Mesenteric fat pad (tissue), 1 donor: Measurements from ENCODE around the gene ZC3H12C. TPM values are rescaled to one million over a fixed set of nuclear protein-coding genes. Genes with fewer than 3 reads are reported as not detected.
"Not testable (repeated sequence)": the region's sequence is repeated elsewhere in the genome, so short reads cannot be mapped to it uniquely, and the experiment has no call there.

Source experiments
- DNase-seq: peaks from one replicate; pipeline ENCODE4 v3.0.0-alpha.2; 2020; ENCODE audit warnings: low spot score
- long read RNA-seq: library from polyadenylated mRNA; unstranded; transcript quantifications from one replicate; pipeline ENCODE4 v2.0.0, GENCODE V29; 2020
- total RNA-seq: library from RNA; stranded (reverse); fragmentation: NEBNext Ultra II Directional; extraction: Animal tissue kit (Norgen Biotek cat#: 25700); gene quantifications from one replicate; pipeline ENCODE4 v1.2.1, GENCODE V29; 2021
- donor health status: DM: yes; HTN: yes; CAD: no.

Gene ZC3H12C
- total RNA-seq, result 14.9 TPM
- long read RNA-seq, partial matches to known transcripts, result 0 of 2 reads
- long read RNA-seq, other reads (novel, unspliced or antisense), result 2 of 2 reads

GRCh38 chr11:110092515-110093406 lies at the start of gene ZC3H12C:
ZC3H12C (plus strand) TSS chr11:110093392; CDS start chr11:110093412, 20 bp downstream.
- peak; percentile 91 for DNase-seq

DNA sequence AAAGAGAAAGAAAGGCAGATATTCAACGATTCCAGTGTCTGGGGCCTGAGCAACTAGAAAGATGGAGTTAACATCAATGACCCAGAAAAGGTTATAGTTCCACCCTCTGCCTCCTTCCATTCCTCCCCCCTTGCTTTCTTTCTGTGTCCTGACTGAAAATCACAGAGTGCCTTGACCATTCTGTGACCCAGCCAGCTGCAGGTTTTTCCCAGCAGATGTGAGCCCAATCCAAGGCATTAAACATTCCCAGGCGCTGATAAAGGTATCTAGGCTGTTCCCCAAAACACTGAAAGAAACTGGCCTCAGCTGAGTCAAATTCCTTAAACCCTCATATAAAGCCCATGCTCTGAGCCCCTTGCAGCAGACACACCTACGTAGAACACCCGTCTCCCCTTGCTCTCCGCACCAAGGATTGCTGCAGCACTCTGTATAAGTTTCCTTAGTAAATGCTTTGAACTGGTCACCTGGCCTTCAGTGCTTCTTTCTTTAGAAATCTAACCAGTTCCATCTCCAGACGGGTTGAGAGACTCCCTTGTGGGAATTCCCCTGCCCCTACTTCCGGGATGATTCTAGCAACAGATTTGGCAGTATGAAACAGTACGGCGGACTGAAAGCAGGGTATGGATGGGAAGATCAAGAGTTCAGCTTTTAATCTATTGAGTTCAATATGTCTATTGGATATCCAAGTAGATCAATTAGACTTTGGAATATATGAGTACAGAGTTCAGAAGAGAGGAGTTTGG lies 48.8 kb upstream of the ZC3H12C start:
- DNase-seq, result no peak

- DNase-seq, result no peak
Observed at GRCh38 chr11:110046775-110047380, 46.3 kb upstream of the ZC3H12C start.

GRCh38 chr11:110049501-110050200 lies 43.5 kb upstream of the ZC3H12C start:
- no peak for DNase-seq

DNA sequence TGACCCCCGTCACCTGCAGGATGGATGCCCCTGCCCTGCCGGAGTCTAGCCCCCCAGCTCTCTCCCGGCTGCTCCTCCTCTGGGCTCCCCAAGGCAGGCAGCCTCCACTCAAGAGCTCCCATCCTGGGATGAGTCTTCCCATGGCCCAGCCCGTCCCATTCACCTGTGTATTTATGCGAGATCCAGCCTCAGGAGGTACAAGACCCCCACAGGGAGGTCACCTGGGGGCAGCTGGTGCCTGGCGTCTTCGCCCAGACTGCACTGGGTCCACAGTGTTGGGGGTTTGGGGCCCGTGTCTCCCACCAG lies 43.0 kb upstream of the ZC3H12C start:
- no peak for DNase-seq

DNA sequence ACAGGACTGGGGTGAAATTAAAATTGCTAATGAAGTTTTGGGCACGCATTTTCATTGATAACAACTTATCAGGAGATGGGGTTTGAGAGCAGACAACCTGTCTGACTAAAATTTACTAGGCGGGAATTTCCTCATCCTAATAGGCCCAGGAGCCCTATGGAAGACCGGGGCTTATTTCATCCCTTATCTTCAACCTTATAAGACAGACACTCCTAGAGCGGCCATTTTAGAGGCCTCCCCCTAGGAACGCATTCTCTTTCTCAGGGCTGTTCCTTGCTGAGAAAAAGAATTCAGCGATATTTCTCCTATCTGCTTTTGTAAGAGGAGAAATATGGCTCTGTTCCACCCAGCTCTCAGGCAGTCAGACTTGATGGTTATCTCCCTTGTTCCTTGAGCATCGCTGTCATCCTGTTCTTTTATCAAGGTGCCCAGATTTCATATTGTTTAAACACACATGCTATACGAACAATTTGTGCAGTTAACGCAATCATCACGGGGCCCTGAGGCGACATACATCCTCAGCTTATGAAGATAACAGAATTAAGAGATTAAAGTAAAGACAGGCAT lies 39.3 kb upstream of the ZC3H12C start:
- no peak for DNase-seq

DNA sequence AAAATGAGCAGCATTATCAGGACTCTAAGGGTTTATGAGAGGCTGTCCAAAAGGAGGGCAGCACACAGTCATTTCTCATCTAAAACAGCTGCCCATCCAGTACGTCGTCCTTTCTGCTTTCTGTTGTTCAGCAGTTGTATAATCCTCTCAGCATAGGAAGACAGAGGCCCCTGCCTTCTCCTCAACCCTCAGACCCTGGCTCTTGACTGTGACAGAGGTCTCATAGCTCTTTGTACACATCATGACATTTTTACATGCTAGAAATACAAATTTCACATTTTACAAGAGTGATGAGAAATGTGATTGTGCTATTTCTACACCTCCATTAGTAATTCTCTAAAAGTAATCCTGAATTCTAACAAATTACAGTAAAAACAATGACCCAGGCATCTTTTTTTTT lies 36.2 kb upstream of the ZC3H12C start:
- DNase-seq, result no peak

GRCh38 chr11:110059706-110060463 lies 33.3 kb upstream of the ZC3H12C start:
- no peak for DNase-seq

DNA sequence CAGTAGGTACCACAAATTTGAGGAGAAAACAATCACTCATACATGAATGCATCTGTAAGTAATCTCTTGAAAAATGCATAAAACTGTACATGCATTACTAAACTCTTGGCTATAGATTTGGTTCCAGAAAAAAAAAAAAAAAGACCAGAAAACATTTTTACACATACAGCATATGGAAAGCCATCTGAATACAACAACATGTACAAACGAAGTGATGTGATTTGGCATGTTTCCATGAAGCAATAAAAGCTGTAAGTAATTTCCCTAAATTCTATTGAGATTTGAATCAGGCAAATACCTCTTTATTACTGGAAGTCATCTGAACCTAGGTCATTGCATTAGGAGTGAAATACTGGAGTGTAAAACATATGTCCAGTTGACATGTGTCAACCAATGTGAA lies 31.9 kb upstream of the ZC3H12C start:
- DNase-seq, result no peak

GRCh38 chr11:110062247-110062646 lies 30.9 kb upstream of the ZC3H12C start:
- DNase-seq, result no peak

GRCh38 chr11:110065189-110065588 lies 28.0 kb upstream of the ZC3H12C start:
- DNase-seq, result no peak

DNA sequence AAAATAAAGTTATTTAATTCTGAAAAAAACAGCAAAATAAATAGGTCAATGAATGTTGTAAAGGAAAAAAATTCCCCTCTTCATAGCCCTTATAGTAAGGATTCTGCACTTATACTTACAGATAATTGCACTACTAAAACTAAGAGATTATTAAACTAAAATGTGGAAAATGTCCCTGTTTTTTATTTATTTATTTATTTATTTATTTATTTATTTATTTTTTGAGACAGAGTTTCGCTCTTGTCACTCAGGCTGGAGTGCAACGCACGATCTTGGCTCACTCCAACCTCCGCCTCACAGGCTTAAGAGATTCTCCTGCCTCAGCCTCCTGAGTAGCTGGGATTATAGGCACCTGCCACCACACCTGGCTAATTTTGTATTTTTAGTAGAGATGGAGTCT lies 25.2 kb upstream of the ZC3H12C start:
- not testable (repeated sequence) for DNase-seq

GRCh38 chr11:110069158-110069737 lies 23.9 kb upstream of the ZC3H12C start:
- DNase-seq, result no peak

GRCh38 chr11:110070176-110070575 lies 23.0 kb upstream of the ZC3H12C start:
- DNase-seq, result no peak

- no peak for DNase-seq
Observed at GRCh38 chr11:110071197-110071596, 22.0 kb upstream of the ZC3H12C start.

- DNase-seq, result no peak
Observed at GRCh38 chr11:110072930-110073329, 20.3 kb upstream of the ZC3H12C start.

- DNase-seq, result no peak
Observed at GRCh38 chr11:110074499-110074898, 18.7 kb upstream of the ZC3H12C start.

DNA sequence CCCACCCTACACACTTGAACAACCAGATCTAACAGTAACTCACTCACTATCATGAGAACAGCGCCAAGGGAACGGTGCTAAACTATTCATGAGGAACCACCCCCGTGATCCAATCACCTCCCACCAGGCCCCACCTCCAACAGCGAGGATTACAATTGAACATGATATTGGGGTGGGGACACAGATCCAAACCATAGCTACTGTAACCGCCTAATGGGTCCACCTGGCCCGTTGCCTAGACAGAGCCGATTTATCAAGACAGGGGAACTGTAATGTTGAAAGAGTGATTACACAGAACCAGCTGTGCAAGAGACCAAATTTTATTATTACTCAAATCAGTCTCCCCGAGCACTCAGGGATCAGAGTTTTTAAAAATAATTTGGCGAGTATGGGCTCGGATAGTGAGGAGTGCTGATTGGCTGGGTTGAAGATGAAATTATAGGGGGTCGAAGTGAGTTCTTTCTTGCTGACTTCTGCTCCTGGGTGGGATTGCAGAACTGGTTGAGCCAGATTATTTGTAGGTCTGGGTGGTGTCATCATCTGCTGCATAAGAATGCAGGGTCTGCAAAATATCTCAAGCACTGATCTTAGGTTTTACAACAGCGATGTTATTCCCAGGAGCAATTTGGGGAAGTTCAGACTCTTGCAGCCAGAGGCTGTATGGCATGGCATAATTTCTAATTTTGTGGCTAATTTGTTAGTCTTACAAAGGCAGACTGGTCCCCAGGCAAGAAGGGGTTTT lies 17.9 kb upstream of the ZC3H12C start:
- no peak for DNase-seq

DNA sequence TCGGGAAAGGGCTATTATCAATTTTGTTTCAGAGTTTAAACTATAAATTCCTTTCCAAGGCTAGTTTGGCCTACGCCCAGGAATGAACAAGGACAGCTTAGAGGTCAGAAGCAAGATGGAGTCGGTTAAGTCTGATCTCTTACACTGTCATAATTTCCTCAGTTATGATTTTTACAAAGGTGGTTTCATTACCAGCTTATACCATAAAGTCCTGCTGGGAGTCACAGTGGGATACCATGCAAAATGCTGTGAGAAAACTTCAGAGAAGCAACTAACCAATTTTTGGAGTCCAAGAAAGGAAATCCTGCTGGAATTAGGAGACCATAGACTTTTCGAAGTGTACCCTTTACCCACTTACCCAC lies 17.4 kb upstream of the ZC3H12C start:
- no peak for DNase-seq
